GM10266 (cell line): ENCODE data around the gene KCNS3.
"Not testable (repeated sequence)": the region's sequence is repeated elsewhere in the genome, so short reads cannot be mapped to it uniquely, and the experiment has no call there.

Experiments
- DNase-seq: peaks from one replicate; pipeline ENCODE4 v3.0.0; 2012; ENCODE audit errors: extremely low spot score
- TF ChIP-seq, protein P1 (sequence below): IDR thresholded peaks from 2 replicates; pipeline ENCODE4 v1.5.1; 2012; ENCODE audit warnings: mild to moderate bottlenecking, low read depth; ENCODE audit not compliant: control insufficient read depth, insufficient read depth; ENCODE audit errors: missing control alignments

KCNS3 gene

GRCh38 chr2:17959833-17960232, 81.4 kb downstream of the KCNS3 start:
- no peak for DNase-seq
- TF ChIP-seq, protein P1, sequence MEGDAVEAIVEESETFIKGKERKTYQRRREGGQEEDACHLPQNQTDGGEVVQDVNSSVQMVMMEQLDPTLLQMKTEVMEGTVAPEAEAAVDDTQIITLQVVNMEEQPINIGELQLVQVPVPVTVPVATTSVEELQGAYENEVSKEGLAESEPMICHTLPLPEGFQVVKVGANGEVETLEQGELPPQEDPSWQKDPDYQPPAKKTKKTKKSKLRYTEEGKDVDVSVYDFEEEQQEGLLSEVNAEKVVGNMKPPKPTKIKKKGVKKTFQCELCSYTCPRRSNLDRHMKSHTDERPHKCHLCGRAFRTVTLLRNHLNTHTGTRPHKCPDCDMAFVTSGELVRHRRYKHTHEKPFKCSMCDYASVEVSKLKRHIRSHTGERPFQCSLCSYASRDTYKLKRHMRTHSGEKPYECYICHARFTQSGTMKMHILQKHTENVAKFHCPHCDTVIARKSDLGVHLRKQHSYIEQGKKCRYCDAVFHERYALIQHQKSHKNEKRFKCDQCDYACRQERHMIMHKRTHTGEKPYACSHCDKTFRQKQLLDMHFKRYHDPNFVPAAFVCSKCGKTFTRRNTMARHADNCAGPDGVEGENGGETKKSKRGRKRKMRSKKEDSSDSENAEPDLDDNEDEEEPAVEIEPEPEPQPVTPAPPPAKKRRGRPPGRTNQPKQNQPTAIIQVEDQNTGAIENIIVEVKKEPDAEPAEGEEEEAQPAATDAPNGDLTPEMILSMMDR = no peak

DNA sequence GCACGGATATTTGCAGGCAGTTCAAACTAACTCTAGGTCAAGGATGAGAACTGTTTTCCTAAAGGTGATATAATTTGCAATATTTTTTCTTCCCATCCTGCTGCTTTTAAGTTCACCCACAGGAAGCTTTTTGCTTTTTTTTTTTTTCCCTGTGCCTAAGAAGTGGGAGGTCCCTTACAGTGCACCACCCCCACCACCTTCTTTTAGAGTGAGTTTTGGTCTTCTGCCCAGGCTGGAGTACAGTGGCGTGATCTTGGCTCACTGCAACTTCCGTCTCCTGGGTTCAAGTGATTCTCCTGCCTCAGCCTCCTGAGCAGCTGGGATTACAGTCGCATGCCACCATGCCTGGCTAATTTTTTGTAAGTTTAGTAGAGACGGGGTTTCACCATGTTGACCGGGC, 82.5 kb downstream of the KCNS3 start:
- no peak for DNase-seq
- TF ChIP-seq, protein P1 = no peak

GRCh38 chr2:17961789-17962188, 83.3 kb downstream of the KCNS3 start:
- no peak for DNase-seq
- TF ChIP-seq, protein P1 = no peak

DNA sequence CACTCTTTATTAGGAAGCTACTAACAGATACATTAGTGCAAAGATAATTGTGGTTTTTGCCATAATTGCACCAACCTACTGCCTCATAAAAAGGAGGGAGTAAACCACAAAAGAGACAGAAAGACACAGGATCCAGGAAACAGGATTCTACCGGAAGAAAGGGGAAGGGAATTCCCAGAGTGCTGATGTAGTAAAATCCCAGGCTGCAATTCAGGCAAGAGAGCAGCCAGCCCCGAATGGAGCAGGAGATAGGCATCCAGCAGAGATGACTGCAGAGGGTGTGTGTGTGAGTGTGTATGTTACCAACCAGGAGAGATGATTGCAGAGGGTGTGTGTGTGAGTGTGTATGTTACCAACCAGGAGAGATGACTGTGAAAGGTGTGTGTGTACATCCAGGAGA, 84.4 kb downstream of the KCNS3 start:
- no peak for DNase-seq
- TF ChIP-seq, protein P1 = no peak

DNA sequence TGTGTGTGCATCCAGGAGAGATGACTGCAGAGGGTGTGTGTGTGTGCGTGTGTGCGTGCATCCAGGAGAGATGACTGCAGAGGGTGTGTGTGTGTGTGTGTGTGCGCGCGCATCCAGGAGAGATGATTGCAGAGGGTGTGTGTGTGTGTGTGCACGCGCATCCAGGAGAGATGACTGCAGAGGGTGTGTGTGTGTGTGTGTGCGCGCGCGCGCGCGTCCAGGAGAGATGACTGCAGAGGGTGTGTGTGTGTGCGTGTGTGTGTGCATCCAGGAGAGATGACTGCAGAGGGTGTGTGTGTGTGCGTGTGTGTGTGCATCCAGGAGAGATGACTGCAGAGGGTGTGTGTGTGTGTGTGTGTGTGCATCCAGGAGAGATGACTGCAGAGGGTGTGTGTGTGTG, 85.1 kb downstream of the KCNS3 start:
- DNase-seq = not testable (repeated sequence)

- TF ChIP-seq, protein P1 = no peak
- DNase-seq = no peak
Measured at GRCh38 chr2:17965196-17965595, 86.7 kb downstream of the KCNS3 start.

DNA sequence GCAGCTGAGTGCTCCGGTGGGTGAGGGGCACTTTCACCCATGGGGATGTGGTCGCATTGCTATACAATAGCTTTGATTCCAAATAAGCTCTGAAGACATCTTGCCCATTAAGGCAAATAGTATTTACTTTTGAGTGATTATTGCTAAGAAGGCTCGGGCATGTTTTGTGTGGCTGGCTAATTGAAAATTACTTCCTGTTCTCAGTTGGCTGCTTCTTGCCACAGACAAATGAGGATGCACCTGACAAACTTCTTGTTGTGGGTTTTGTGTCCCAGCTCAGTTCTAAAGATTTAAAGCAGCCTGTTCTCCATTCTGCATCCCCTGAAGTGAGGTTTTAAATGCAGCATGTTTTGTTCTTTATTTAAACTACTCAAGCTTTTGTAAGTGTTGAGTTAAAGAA, 88.3 kb downstream of the KCNS3 start:
- TF ChIP-seq, protein P1 = no peak

DNA sequence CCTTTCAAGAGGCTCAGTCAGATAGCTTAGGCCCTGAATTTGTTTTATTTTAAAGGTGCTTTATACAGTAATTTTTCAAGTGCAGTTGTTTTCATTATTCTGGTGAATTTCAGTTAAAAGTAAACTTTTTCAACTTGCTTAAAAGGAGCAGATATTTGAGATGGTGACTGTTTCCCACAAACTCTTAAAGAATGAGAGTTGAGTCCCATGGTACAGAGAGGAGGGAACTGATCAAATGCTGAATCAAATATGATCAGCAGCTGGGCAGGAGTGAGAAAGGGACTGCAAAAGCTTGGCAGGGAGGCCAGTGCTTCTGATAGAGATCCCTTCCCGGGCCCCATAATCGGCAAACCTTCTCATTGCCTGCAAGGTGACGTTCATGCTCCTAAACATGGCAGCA, 91.2 kb downstream of the KCNS3 start:
- no peak for DNase-seq
- TF ChIP-seq, protein P1 = no peak

More for the DNA sequence above, 88.3 kb downstream of the KCNS3 start:
- DNase-seq = no peak
